H7 (cell line): Measurements from ENCODE around the gene IER3. TPM values are rescaled to one million over a fixed set of nuclear protein-coding genes. Genes with fewer than 3 reads are reported as not detected.
A peak's percentile ranks its signal among the peaks of the same experiment; 100 is the strongest.

ENCODE experiments used
- DNase-seq: peaks from one replicate; pipeline ENCODE4 v3.0.0; 2012
- H3K27me3 ChIP-seq: 2 replicates; pipeline ENCODE4 v1.6.0; 2011; ENCODE audit warnings: mild to moderate bottlenecking, low read length; ENCODE audit not compliant: control insufficient read depth, insufficient read depth
- H3K36me3 ChIP-seq: replicated peaks from 2 replicates; pipeline ENCODE4 v1.5.1; 2011; ENCODE audit warnings: low read length; ENCODE audit not compliant: control insufficient read depth, insufficient read depth
- H3K4me3 ChIP-seq: 2 replicates; pipeline ENCODE4 v1.5.1; 2011; ENCODE audit warnings: low read depth, mild to moderate bottlenecking, control low read depth, low read length, moderate library complexity; ENCODE audit not compliant: insufficient read depth
- total RNA-seq: library from RNA; depleted of rRNA; stranded (reverse); fragments of >200 nt; shearing (Covaris generic); gene quantifications from 2 replicates; pipeline ENCODE4 v1.2.3, GENCODE V29; 2014

The IER3 gene
- total RNA-seq, 1 experiment from 2014 or later, result 141 TPM

DNA sequence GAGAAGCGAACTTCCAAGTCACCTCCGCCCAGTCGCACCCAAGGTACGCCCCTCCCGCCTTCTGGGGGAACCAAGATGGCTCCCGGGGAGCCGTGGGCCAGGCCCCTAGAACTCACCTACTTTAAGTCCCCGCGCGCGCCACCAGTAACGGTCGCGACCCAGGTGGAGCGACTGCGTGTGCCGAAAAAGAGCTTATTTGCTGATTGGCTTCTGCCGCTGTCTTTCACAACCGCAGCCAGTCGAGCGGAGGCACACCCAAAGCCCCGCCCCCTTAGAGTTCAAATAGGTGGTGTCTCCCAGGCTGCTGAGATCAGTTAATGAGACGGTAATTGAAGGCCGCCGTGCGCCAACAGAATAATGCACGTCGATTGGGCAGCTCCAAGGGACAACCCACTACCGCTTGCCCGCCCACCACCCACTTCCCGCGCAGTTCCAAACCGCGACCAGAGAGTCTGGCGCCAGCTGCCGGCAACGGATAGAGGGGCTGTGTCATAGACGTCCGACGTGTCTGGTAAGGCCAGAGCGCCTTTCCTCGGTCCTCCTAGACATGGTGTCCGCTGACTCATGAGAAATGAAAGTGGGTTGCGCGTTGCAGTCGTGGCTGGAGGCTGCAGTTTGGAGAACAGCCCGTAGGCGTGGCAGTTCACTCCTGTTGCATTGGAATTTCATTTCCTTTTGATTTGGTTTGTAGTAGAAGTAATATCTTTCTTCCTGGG, 27.1 kb downstream of the IER3 start, which contains the start of gene MDC1:
Gene MDC1, minus strand, starts transcription at position 153 of the 716 bp plus-strand sequence. CDS start 2,106 bp downstream, outside the sequence.
- Histone ChIP-seq H3K36me3 (peaks cover 22% of the 10 kb centered on the region), H3K27me3 (no peaks in the 10 kb centered on the region), H3K4me3 (peak within 1 kb of the TSS; percentile 77)
- peak; percentile 97 for DNase-seq

- DNase-seq, result no peak
- no peaks in the 10 kb centered on the region for H3K27me3 ChIP-seq
- peaks cover 24% of the 10 kb centered on the region for H3K36me3 ChIP-seq
- peak overlapping the region; percentile 77 for H3K4me3 ChIP-seq
Measured at GRCh38 chr6:30716879-30717128, 27.5 kb downstream of the IER3 start.

- Histone ChIP-seq H3K4me3 (no peak overlapping the region), H3K36me3 (peaks cover 33% of the 10 kb centered on the region), H3K27me3 (no peaks in the 10 kb centered on the region)
- no peak for DNase-seq
Measured at GRCh38 chr6:30714263-30714662, 30.1 kb downstream of the IER3 start.

GRCh38 chr6:30712441-30712945, 31.9 kb downstream of the IER3 start:
- Histone ChIP-seq H3K27me3 (no peaks in the 10 kb centered on the region), H3K4me3 (no peak overlapping the region), H3K36me3 (peaks cover 33% of the 10 kb centered on the region)
- DNase-seq, result no peak

DNA sequence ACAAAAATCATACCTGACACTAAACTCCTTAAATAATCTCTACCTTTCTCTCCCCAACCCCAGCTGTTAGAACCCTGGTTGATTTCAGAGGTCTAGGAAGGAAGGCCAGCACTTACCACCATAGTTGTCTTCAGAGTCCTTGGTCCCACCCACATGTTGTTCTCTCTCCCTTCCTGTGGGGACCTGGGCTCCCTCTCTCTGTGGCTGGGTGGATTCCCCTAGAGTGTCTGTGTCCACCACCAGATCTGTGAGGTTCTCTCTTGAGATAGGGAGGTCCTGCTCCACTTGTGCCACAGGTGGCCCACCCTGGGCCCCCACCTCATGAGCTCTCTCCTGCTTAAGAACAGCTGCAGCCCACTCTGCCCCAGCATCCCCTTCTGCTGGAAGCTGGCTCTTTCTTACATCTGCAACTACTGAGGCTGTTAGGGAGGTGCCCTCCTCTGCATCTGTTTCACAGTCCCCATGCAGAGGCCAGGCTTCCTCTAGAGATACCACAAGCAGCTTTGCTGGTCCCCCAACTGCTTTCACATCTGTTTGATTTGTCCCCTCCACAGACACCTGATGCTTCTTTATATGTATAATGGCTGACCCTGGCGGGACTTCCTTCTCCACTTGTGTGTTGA, 32.5 kb downstream of the IER3 start:
- peaks cover 33% of the 10 kb centered on the region for H3K36me3 ChIP-seq
- no peak overlapping the region for H3K4me3 ChIP-seq
- no peaks in the 10 kb centered on the region for H3K27me3 ChIP-seq
- no peak for DNase-seq

DNA sequence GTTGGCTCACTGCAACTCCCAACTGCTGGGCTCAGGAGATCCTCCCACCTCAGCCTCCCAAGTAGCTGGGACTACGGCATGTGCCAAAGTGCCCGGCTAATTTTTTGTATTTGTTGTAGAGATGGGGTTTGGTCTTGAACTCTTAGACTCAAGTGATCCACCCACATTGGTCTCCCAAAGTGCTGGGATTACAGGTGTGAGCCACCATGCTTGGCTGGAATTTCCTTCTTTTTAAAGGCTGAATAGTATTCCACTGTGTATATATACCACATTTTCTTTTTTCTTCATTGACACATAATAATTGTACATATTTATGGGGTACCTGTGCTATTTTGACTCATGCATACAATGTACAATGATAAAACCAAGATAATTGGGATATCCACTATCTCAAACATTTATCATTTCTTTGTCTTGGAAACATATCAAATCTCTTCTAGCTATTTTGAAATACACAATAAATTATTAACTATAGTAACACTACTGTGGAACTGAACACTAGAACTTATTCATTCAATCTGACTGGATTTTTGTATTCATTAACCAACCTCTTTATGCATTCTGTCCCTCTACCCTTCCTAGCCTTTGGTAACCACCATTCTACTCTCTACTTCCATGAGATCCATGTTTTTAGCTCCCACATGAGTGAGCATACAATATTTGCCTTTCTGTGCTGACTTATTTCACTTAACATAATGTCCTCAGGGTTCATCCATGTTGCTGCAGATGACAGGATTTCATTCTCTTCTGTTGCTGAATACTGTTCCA, 35.1 kb downstream of the IER3 start:
- no peak for DNase-seq
- peaks cover 36% of the 10 kb centered on the region for H3K36me3 ChIP-seq
- H3K27me3 ChIP-seq, result no peaks in the 10 kb centered on the region

DNA sequence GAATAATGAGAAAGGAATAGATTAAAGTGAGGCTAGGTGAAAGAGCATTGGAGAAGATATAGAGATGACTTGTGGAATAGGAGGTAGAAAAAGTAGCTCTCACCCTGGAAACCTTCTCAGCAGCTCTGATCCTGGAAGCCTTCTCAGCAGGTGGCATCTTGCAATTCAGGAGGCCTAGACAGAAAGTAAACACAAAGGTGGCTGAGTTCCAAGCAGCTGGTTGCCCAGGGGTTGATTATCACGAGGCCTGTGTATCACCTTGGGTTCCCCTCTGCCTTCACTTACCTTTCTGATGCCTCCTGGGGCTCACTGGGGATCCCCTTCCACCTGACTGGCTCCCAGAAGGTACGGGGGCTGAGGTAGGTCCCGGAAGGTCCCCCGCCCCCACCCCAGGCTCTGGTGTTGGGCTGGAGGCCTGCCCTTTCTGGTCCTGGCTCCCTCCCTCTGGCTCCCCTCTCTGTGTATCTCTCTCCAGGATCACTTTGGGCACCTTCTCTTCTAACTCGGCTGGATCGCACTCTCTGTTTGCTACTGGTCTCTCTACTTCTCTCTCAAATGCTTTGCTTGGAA, 37.0 kb downstream of the IER3 start:
- DNase-seq, result no peak
- Histone ChIP-seq H3K36me3 (peaks cover 40% of the 10 kb centered on the region), H3K4me3 (no peak overlapping the region), H3K27me3 (no peaks in the 10 kb centered on the region)

More for the DNA sequence above, 35.1 kb downstream of the IER3 start:
- H3K4me3 ChIP-seq, result no peak overlapping the region

GRCh38 chr6:30705620-30706019, 38.7 kb downstream of the IER3 start:
- Histone ChIP-seq H3K36me3 (peaks cover 24% of the 10 kb centered on the region), H3K27me3 (no peaks in the 10 kb centered on the region), H3K4me3 (no peak overlapping the region)
- DNase-seq, result no peak

GRCh38 chr6:30703821-30704220, 40.5 kb downstream of the IER3 start:
- peaks cover 26% of the 10 kb centered on the region for H3K36me3 ChIP-seq

DNA sequence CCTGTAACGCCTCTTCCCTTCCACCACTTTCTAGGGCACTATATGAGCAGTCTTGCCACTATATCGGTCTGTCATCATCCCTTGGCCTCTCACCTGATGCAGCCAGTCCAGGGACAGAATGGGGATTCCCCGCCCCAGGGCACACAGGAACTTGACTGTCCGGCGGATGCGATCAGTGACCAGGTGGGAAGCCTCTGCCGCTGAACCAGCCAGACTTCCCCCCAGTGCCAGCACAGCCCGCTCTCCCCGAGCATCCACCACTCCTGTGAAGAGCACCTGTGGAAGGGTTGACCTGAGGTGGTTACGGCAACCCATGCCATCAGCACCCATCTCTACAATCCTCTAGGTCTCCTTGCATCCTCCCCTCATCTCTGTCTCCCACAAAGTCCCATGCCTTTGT, 41.3 kb downstream of the IER3 start:
- DNase-seq, result no peak
- Histone ChIP-seq H3K36me3 (peaks cover 26% of the 10 kb centered on the region), H3K4me3 (no peak overlapping the region), H3K27me3 (no peaks in the 10 kb centered on the region)

More at GRCh38 chr6:30703821-30704220, 40.5 kb downstream of the IER3 start:
- H3K27me3 ChIP-seq, result no peaks in the 10 kb centered on the region
- no peak for DNase-seq
- no peak overlapping the region for H3K4me3 ChIP-seq

DNA sequence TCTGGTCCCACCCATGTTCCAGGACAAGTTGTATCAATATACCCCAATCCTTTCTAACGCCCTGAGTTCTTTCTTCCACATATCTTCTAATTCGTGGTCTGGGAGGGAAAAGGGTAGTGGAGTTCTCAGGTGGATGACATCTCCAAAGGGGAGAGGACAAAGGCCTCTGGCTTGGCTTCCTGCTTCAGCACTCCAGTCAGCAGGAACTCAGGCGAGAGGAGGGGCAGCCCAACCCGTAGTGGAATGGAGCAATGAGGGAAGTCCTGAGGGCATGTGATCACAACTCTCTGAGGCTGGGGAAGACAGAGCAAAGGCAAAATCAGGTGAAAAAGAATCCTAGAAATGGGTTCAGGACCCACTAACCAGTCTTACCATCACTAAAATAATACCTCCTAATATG, 44.0 kb downstream of the IER3 start:
- Histone ChIP-seq H3K4me3 (no peak overlapping the region), H3K27me3 (no peaks in the 10 kb centered on the region), H3K36me3 (peaks cover 20% of the 10 kb centered on the region)
- DNase-seq, result no peak

- Histone ChIP-seq H3K4me3 (no peak overlapping the region), H3K27me3 (no peaks in the 10 kb centered on the region), H3K36me3 (peaks cover 3% of the 10 kb centered on the region; the same call in 1 of the 2 replicates)
- no peak for DNase-seq
Measured at GRCh38 chr6:30696432-30696831, 47.9 kb downstream of the IER3 start.
